Calu3 (cell line): ENCODE results near the gene AEBP1. TPM values are rescaled to one million over a fixed set of nuclear protein-coding genes. Genes with fewer than 3 reads are reported as not detected.

Experiments
- BruUV-seq: library from RNA; stranded (reverse); fragments of 400-500 nt; replicated peaks from 2 replicates; lab custom pipeline; 2021; lab: Mats Ljungman, UMichigan
- CTCF ChIA-PET: fragments of 300-600 bp; sonication (Branson Sonifier 250); formaldehyde crosslinking; loops from one replicate; lab custom pipeline; 2022; ENCODE audit warnings: antibody characterized with exemption; lab: Charles Lee
- DNase-seq: peaks from one replicate; pipeline ENCODE4 v3.0.0; 2022
- H3K27ac Mint-ChIP-seq: one replicate; pipeline ENCODE4 v1.8.0; 2022; ENCODE audit warnings: mixed read lengths; ENCODE audit not compliant: unreplicated experiment
- H3K27me3 Mint-ChIP-seq: one replicate; pipeline ENCODE4 v1.8.0; 2022; ENCODE audit warnings: mixed read lengths; ENCODE audit not compliant: unreplicated experiment
- H3K36me3 Mint-ChIP-seq: one replicate; pipeline ENCODE4 v1.8.0; 2022; ENCODE audit warnings: mild to moderate bottlenecking, moderate library complexity, mixed read lengths; ENCODE audit not compliant: insufficient read depth, unreplicated experiment
- H3K4me1 Mint-ChIP-seq: one replicate; pipeline ENCODE4 v1.8.0; 2022; ENCODE audit warnings: mild to moderate bottlenecking, low read depth, mixed read lengths; ENCODE audit not compliant: unreplicated experiment
- H3K4me3 Mint-ChIP-seq: one replicate; pipeline ENCODE4 v1.8.0; 2022; ENCODE audit warnings: mild to moderate bottlenecking, low read depth, moderate library complexity, mixed read lengths; ENCODE audit not compliant: unreplicated experiment
- H3K9me3 Mint-ChIP-seq: one replicate; pipeline ENCODE4 v1.8.0; 2022; ENCODE audit warnings: low read depth, mixed read lengths; ENCODE audit not compliant: unreplicated experiment
- intact Hi-C: fragments of 100-400 bp; cut with micrococcal nuclease; formaldehyde crosslinking; loops from one replicate; pipeline ENCODE4 v1.10.0; 2022; ENCODE audit not compliant: unreplicated experiment
- total RNA-seq: library from RNA; stranded (reverse); gene quantifications from 2 replicates; pipeline ENCODE4 v1.2.3, GENCODE V29; 2022
- TF ChIP-seq, protein P1 (sequence below): fragments of 200-600 bp; IDR thresholded peaks from one replicate; pipeline ENCODE4 v1.8.0; 2022; ENCODE audit warnings: antibody characterized with exemption; ENCODE audit not compliant: unreplicated experiment

The AEBP1 gene
- total RNA-seq, 1 experiment from 2014 or later, result not detected

DNA sequence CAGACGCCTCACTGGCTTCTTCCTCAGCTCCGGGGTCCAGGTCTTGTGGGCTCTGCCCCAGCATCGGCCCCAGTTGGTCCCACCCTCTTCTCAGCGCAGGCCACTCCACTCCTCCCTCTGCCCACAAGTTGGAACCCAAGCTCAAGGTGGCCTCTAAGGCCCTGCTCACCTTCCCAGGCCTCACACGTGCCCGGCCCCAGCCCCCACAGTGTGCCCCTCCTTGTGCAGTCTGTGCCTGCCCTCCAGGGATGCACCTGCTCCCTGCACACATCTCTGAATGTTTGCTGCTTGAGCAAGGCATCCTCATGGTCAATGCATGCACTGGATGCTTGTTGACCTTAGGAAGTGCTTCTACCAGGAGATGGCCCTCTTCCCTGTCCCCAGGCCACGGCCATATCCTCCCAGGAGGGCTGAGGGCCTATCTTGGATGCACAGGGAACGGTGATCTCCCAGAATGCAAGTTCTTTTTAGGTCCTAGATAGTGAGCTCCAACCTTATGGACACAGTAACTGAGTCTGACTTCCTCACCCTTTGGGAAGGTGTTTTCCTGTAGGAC is 7.7 kb upstream of the AEBP1 start:
- H3K4me1 Mint-ChIP-seq, result no peaks in the 10 kb centered on the region
- CTCF ChIA-PET, result interaction anchor here (0.7 kb wide), 1 partner anchor 65 kb away, joined by 6 read pairs; no protein-coding TSS in a partner anchor
- TF ChIP-seq, protein P1, sequence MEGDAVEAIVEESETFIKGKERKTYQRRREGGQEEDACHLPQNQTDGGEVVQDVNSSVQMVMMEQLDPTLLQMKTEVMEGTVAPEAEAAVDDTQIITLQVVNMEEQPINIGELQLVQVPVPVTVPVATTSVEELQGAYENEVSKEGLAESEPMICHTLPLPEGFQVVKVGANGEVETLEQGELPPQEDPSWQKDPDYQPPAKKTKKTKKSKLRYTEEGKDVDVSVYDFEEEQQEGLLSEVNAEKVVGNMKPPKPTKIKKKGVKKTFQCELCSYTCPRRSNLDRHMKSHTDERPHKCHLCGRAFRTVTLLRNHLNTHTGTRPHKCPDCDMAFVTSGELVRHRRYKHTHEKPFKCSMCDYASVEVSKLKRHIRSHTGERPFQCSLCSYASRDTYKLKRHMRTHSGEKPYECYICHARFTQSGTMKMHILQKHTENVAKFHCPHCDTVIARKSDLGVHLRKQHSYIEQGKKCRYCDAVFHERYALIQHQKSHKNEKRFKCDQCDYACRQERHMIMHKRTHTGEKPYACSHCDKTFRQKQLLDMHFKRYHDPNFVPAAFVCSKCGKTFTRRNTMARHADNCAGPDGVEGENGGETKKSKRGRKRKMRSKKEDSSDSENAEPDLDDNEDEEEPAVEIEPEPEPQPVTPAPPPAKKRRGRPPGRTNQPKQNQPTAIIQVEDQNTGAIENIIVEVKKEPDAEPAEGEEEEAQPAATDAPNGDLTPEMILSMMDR, result no peak
- H3K9me3 Mint-ChIP-seq, result no peaks in the 10 kb centered on the region
- no peaks in the 10 kb centered on the region for H3K36me3 Mint-ChIP-seq
- BruUV-seq, result no TSS peak
- DNase-seq, result no peak
- H3K27me3 Mint-ChIP-seq, result peaks cover 20% of the 10 kb centered on the region
- H3K27ac Mint-ChIP-seq, result no peak overlapping the region
- no peak overlapping the region for H3K4me3 Mint-ChIP-seq
- intact Hi-C loops, result no loop called here

DNA sequence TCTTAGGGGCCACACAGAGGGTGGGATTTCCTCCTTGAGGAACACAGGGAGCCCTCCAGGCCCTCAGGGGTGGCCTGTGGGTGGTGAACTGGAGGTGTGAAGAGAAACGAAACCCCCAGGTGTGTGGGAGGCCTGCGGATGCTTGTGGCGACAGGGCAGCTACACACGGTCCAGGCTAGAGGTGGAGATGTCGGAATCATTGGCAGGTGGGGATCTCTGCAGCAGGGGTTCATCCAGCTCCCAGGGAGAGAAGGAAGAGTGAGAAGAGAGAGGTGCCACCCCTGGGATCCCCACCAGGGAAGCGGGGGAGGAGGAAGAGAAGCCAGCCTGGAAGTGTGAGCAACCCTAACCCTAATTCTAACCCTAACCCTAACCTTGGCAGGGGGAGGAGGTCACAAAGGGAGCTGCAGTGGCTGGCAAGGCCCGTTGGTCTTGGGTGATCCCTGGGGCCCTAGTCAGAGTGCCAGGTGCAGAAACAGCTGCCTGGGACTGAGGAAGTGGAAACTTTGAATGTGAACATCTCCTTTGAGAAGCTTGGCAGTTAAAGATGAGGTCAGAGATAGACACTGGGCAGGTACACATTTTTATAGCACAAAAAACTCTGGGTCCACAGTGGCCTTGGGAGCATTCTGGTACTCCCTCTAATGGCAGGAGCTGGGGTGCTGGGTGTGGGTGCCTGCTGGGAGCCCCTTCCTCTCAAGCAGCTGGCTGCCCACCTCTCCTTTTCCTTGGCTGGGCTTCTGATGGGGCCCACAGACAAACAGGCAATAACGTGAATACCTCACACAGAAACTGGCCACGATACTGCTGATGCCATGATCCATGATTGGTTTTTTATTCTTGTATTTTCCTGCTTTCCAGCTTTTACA is 6.8 kb upstream of the AEBP1 start:
- TF ChIP-seq, protein P1, result no peak
- Mint-ChIP-seq H3K9me3 (no peaks in the 10 kb centered on the region), H3K27ac (no peak overlapping the region), H3K36me3 (no peaks in the 10 kb centered on the region), H3K4me3 (no peak overlapping the region), H3K27me3 (peaks cover 27% of the 10 kb centered on the region), H3K4me1 (no peaks in the 10 kb centered on the region)
- CTCF ChIA-PET, result interaction anchor here (0.6 to 1.3 kb wide), 3 partner anchors 10 to 413 kb away, joined by 3 to 7 read pairs (median 4); no protein-coding TSS in a partner anchor
- BruUV-seq, result no TSS peak
- intact Hi-C loops, result no loop called here
- DNase-seq, result no peak

- Mint-ChIP-seq H3K27me3 (peaks cover 38% of the 10 kb centered on the region), H3K4me1 (no peaks in the 10 kb centered on the region), H3K9me3 (no peaks in the 10 kb centered on the region), H3K27ac (no peak overlapping the region), H3K36me3 (no peaks in the 10 kb centered on the region), H3K4me3 (no peak overlapping the region)
- no peak for DNase-seq
- no TSS peak for BruUV-seq
- intact Hi-C loops, result no loop called here
- TF ChIP-seq, protein P1, result no peak
- CTCF ChIA-PET, result interaction anchor here (0.6 to 1.4 kb wide), 4 partner anchors 9 to 45 kb away, joined by 3 to 5 read pairs (median 4); no protein-coding TSS in a partner anchor
Measured at GRCh38 chr7:44098092-44099068, 5.8 kb upstream of the AEBP1 start.

DNA sequence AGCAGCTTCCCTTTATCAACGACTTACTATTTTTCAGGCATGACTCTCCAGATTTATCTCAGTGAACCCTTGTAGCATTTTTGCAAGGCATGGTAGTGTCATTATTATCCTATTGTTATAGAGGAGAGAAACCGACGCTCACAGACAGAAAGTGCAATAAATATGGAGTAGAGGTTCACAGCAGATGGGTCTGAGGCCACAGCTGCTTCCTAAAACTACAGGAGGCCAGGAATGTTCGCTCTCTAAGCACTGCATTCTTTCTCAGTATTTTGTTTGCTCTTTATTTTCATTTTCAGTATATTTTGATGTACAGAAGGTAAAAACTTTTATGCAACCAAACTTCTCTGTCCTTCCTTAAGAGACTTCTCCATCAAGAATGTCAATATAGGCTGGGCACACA is 4.5 kb upstream of the AEBP1 start:
- TF ChIP-seq, protein P1, result no peak
- intact Hi-C loops, result no loop called here
- CTCF ChIA-PET, result no interaction called here
- no peak overlapping the region for H3K4me3 Mint-ChIP-seq
- no peaks in the 10 kb centered on the region for H3K9me3 Mint-ChIP-seq
- BruUV-seq, result no TSS peak
- no peak overlapping the region for H3K27ac Mint-ChIP-seq
- H3K4me1 Mint-ChIP-seq, result no peaks in the 10 kb centered on the region
- no peak for DNase-seq
- H3K36me3 Mint-ChIP-seq, result no peaks in the 10 kb centered on the region
- peaks cover 45% of the 10 kb centered on the region for H3K27me3 Mint-ChIP-seq
